Type B pancreatic cell (in vitro differentiated cells): ENCODE data around the gene SLC10A7. TPM values are rescaled to one million over a fixed set of nuclear protein-coding genes. Genes with fewer than 3 reads are reported as not detected.

ENCODE experiments used
- microRNA-seq: library from miRNA; unstranded; fragments of <30 nt; microRNA quantifications from one replicate; pipeline ENCODE4, GENCODE V29; 2020
- total RNA-seq: library from RNA; stranded (reverse); gene quantifications from 2 replicates; pipeline ENCODE4 v1.2.1, GENCODE V29; 2021; ENCODE audit warnings: low replicate concordance

SLC10A7 gene
- total RNA-seq, 1 donor from 2014 or later: 16.1 TPM

Small RNA genes within 50 kb of the gene (microRNA-seq; reads per million reads assigned to microRNA genes)
- not detected for gene MIR7849

Other genes starting within 250 kb of the SLC10A7 start
- gene POU4F2, start 117.0 kb upstream of the SLC10A7 start, total RNA-seq: 0.19 TPM in 2 replicates